ENCODE measurements around the gene ZNF692.

ZNF692 gene

GRCh38 chr1:248861616-248862015, 2.7 kb upstream of the ZNF692 start:
- no peak overlapping the region for H2BK120ac ChIP-seq (ENCODE audit: low read depth, low read length)
- no peaks in the 10 kb centered on the region for H3K27me3 ChIP-seq (ENCODE audit: insufficient read depth, low read length, poor library complexity)
- H4K5ac ChIP-seq (ENCODE audit: low read length) = no peak overlapping the region
- no peak overlapping the region for H2BK5ac ChIP-seq (ENCODE audit: low read length)
- no peak overlapping the region for H3K4ac ChIP-seq (ENCODE audit: low read depth, low read length)
- H2BK15ac ChIP-seq (replicated peaks; ENCODE audit: low read depth) = no peak overlapping the region
- no peak overlapping the region for H3K27ac ChIP-seq (ENCODE audit: low read depth, low read length)
- H3K56ac ChIP-seq (ENCODE audit: low read length) = no peak overlapping the region
- no peak overlapping the region for H3K9ac ChIP-seq (ENCODE audit: low read length)
- H3K4me1 ChIP-seq (ENCODE audit: control insufficient read depth, low read depth, low read length) = peaks cover 3% of the 10 kb centered on the region
- H3K79me1 ChIP-seq (ENCODE audit: low read length) = peaks cover 2% of the 10 kb centered on the region
- H3K23ac ChIP-seq (ENCODE audit: low read length) = no peak overlapping the region
- DNase-seq = no peak
- H3K4me2 ChIP-seq (ENCODE audit: low read length) = no peak overlapping the region
- no peaks in the 10 kb centered on the region for H3K36me3 ChIP-seq (ENCODE audit: control insufficient read depth, insufficient read depth, low read length)
- H3K79me2 ChIP-seq (ENCODE audit: control insufficient read depth, insufficient read depth, low read length) = no peaks in the 10 kb centered on the region
- no CpG with 5 or more reads among the region's 2 CpGs for WGBS (ENCODE audit: extremely low coverage, insufficient coverage, low lambda C conversion rate)
- H3K18ac ChIP-seq (ENCODE audit: low read length) = no peak overlapping the region
- H3K4me3 ChIP-seq (ENCODE audit: low read length) = no peak overlapping the region
- no peak overlapping the region for H4K8ac ChIP-seq (ENCODE audit: low read depth, low read length)
- H2AK5ac ChIP-seq (ENCODE audit: low read length) = no peak overlapping the region

- WGBS (ENCODE audit: extremely low coverage, insufficient coverage, low lambda C conversion rate) = no CpG with 5 or more reads among the region's 4 CpGs
- no peak overlapping the region for H4K8ac ChIP-seq (ENCODE audit: low read depth, low read length)
Measured at GRCh38 chr1:248860007-248860406, 1.1 kb upstream of the ZNF692 start.

DNA sequence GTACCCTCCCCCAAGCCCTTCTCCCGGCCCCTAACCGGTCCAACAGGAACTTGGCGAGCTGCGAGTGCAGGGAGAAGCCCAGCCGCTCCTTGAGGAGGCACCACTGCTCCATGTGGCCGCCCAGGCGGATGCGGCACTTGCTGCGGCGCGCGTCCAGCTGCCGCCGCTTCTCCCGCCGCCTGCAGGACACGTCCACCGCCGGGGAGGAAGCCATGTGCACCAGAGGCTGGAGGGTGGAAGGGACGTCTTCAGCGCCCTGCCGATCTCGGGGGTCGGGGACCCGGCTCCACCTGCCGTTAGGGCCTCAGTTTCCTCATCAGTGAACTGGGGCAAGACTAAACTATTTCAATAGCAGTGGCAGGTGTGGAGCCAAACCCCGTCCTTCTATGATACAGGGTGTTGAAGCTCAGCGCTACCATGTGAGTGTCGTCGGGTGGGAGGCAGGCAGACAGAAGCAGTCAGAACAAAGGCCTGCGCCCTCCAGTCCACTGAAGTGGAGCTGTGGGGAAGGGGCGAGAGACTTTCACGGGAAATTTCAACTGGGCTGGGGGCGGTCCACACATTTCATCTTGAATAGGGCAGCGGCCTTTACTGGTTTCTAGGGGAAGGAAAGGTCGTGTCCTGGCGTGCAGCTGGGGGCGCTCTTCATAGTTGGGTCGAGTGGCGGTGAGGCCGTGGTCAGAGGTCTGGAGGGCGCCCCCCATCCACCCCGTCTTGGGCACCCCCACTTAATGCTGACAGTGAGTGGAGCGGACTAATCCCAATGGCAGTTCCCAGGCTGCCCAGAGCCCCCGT, 592 bp downstream of the ZNF692 start:
- WGBS (ENCODE audit: extremely low coverage, insufficient coverage, low lambda C conversion rate) = no CpG with 5 or more reads among the region's 45 CpGs
- H3K27ac ChIP-seq (ENCODE audit: low read depth, low read length) = peak overlapping the region; percentile 30
- peaks cover 2% of the 10 kb centered on the region for H3K79me1 ChIP-seq (ENCODE audit: low read length)
- no peaks in the 10 kb centered on the region for H3K27me3 ChIP-seq (ENCODE audit: insufficient read depth, low read length, poor library complexity)
- H3K9ac ChIP-seq (ENCODE audit: low read length) = peak overlapping the region; percentile 94
- peak overlapping the region; percentile 36 for H3K4me3 ChIP-seq (ENCODE audit: low read length)
- peak overlapping the region; percentile 37 for H2BK5ac ChIP-seq (ENCODE audit: low read length)
- peak; percentile 92 for DNase-seq
- H2BK120ac ChIP-seq (ENCODE audit: low read depth, low read length) = no peak overlapping the region
- no peak overlapping the region for H2BK15ac ChIP-seq (replicated peaks; ENCODE audit: low read depth)
- peak overlapping the region; percentile 30 for H3K23ac ChIP-seq (ENCODE audit: low read length)
- no peak overlapping the region for H2AK5ac ChIP-seq (ENCODE audit: low read length)
- H3K36me3 ChIP-seq (ENCODE audit: control insufficient read depth, insufficient read depth, low read length) = no peaks in the 10 kb centered on the region
- no peak overlapping the region for H4K5ac ChIP-seq (ENCODE audit: low read length)
- H3K79me2 ChIP-seq (ENCODE audit: control insufficient read depth, insufficient read depth, low read length) = no peaks in the 10 kb centered on the region
- H3K4ac ChIP-seq (ENCODE audit: low read depth, low read length) = peak overlapping the region; percentile 25
- H3K18ac ChIP-seq (ENCODE audit: low read length) = peak overlapping the region; percentile 5
- peak overlapping the region; percentile 86 for H3K56ac ChIP-seq (ENCODE audit: low read length)
- peaks cover 3% of the 10 kb centered on the region for H3K4me1 ChIP-seq (ENCODE audit: control insufficient read depth, low read depth, low read length)
- no peak overlapping the region for H4K8ac ChIP-seq (ENCODE audit: low read depth, low read length)
- peak overlapping the region; percentile 77 for H3K4me2 ChIP-seq (ENCODE audit: low read length)

More at GRCh38 chr1:248860007-248860406, 1.1 kb upstream of the ZNF692 start:
- Histone ChIP-seq H2BK5ac (ENCODE audit: low read length) (no peak overlapping the region), H4K5ac (ENCODE audit: low read length) (no peak overlapping the region), H3K27ac (ENCODE audit: low read depth, low read length) (no peak overlapping the region), H3K9ac (ENCODE audit: low read length) (no peak overlapping the region), H2AK5ac (ENCODE audit: low read length) (no peak overlapping the region), H3K79me2 (ENCODE audit: control insufficient read depth, insufficient read depth, low read length) (no peaks in the 10 kb centered on the region), H2BK120ac (ENCODE audit: low read depth, low read length) (no peak overlapping the region), H3K4ac (ENCODE audit: low read depth, low read length) (no peak overlapping the region), H3K36me3 (ENCODE audit: control insufficient read depth, insufficient read depth, low read length) (no peaks in the 10 kb centered on the region), H3K4me3 (ENCODE audit: low read length) (no peak overlapping the region), H3K18ac (ENCODE audit: low read length) (no peak overlapping the region), H3K27me3 (ENCODE audit: insufficient read depth, low read length, poor library complexity) (no peaks in the 10 kb centered on the region), H3K79me1 (ENCODE audit: low read length) (peaks cover 2% of the 10 kb centered on the region), H3K56ac (ENCODE audit: low read length) (no peak overlapping the region), H2BK15ac (replicated peaks; ENCODE audit: low read depth) (no peak overlapping the region), H3K23ac (ENCODE audit: low read length) (no peak overlapping the region), H3K4me1 (ENCODE audit: control insufficient read depth, low read depth, low read length) (peaks cover 3% of the 10 kb centered on the region), H3K4me2 (ENCODE audit: low read length) (no peak overlapping the region)
- no peak for DNase-seq

DNA sequence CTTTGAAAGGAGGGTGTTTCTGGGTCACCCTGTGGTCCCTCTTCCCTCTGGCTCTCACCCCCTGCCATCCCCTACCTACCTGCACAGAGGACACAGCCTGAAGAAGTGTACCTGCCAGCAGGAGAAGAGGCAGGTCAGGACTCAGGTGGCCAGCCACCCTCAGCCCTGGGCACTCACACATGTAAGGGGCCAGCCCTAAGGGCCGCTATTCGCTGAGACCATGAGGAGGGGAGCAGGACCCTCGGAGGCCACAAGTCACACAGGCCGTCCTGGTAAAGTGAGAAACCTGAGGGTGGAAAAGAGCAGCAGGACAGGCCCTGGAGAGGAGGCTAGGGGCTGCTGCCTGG, 1.2 kb downstream of the ZNF692 start:
- peaks cover 3% of the 10 kb centered on the region for H3K4me1 ChIP-seq (ENCODE audit: control insufficient read depth, low read depth, low read length)
- peak overlapping the region; percentile 0 for H3K18ac ChIP-seq (ENCODE audit: low read length)
- no peak overlapping the region for H2BK5ac ChIP-seq (ENCODE audit: low read length)
- no CpG with 5 or more reads among the region's 4 CpGs for WGBS (ENCODE audit: extremely low coverage, insufficient coverage, low lambda C conversion rate)
- H3K27me3 ChIP-seq (ENCODE audit: insufficient read depth, low read length, poor library complexity) = no peaks in the 10 kb centered on the region
- peak overlapping the region; percentile 86 for H3K56ac ChIP-seq (ENCODE audit: low read length)
- peaks cover 2% of the 10 kb centered on the region for H3K79me1 ChIP-seq (ENCODE audit: low read length)
- H2BK120ac ChIP-seq (ENCODE audit: low read depth, low read length) = no peak overlapping the region
- H2BK15ac ChIP-seq (replicated peaks; ENCODE audit: low read depth) = no peak overlapping the region
- H2AK5ac ChIP-seq (ENCODE audit: low read length) = no peak overlapping the region
- no peaks in the 10 kb centered on the region for H3K36me3 ChIP-seq (ENCODE audit: control insufficient read depth, insufficient read depth, low read length)
- no peak overlapping the region for H4K5ac ChIP-seq (ENCODE audit: low read length)
- H3K79me2 ChIP-seq (ENCODE audit: control insufficient read depth, insufficient read depth, low read length) = no peaks in the 10 kb centered on the region
- H4K8ac ChIP-seq (ENCODE audit: low read depth, low read length) = no peak overlapping the region
- H3K4me3 ChIP-seq (ENCODE audit: low read length) = peak overlapping the region; percentile 36
- H3K23ac ChIP-seq (ENCODE audit: low read length) = peak overlapping the region; percentile 25
- no peak for DNase-seq
- peak overlapping the region; percentile 77 for H3K4me2 ChIP-seq (ENCODE audit: low read length)
- peak overlapping the region; percentile 94 for H3K9ac ChIP-seq (ENCODE audit: low read length)
- H3K4ac ChIP-seq (ENCODE audit: low read depth, low read length) = no peak overlapping the region
- no peak overlapping the region for H3K27ac ChIP-seq (ENCODE audit: low read depth, low read length)

- no peak overlapping the region for H2BK120ac ChIP-seq (ENCODE audit: low read depth, low read length)
- no peak overlapping the region for H3K23ac ChIP-seq (ENCODE audit: low read length)
- no peaks in the 10 kb centered on the region for H3K79me2 ChIP-seq (ENCODE audit: control insufficient read depth, insufficient read depth, low read length)
- no peak overlapping the region for H2BK5ac ChIP-seq (ENCODE audit: low read length)
- H3K27ac ChIP-seq (ENCODE audit: low read depth, low read length) = no peak overlapping the region
- H3K36me3 ChIP-seq (ENCODE audit: control insufficient read depth, insufficient read depth, low read length) = no peaks in the 10 kb centered on the region
- no CpG with 5 or more reads among the region's 7 CpGs for WGBS (ENCODE audit: extremely low coverage, insufficient coverage, low lambda C conversion rate)
- no peak overlapping the region for H2AK5ac ChIP-seq (ENCODE audit: low read length)
- H3K56ac ChIP-seq (ENCODE audit: low read length) = peak overlapping the region; percentile 86
- H4K8ac ChIP-seq (ENCODE audit: low read depth, low read length) = no peak overlapping the region
- H3K4ac ChIP-seq (ENCODE audit: low read depth, low read length) = no peak overlapping the region
- H2BK15ac ChIP-seq (replicated peaks; ENCODE audit: low read depth) = no peak overlapping the region
- H4K5ac ChIP-seq (ENCODE audit: low read length) = no peak overlapping the region
- H3K9ac ChIP-seq (ENCODE audit: low read length) = peak overlapping the region; percentile 94
- no peak overlapping the region for H3K18ac ChIP-seq (ENCODE audit: low read length)
- DNase-seq = peak; percentile 11
- peaks cover 3% of the 10 kb centered on the region for H3K4me1 ChIP-seq (ENCODE audit: control insufficient read depth, low read depth, low read length)
- peaks cover 2% of the 10 kb centered on the region for H3K79me1 ChIP-seq (ENCODE audit: low read length)
- no peaks in the 10 kb centered on the region for H3K27me3 ChIP-seq (ENCODE audit: insufficient read depth, low read length, poor library complexity)
- H3K4me3 ChIP-seq (ENCODE audit: low read length) = no peak overlapping the region
- H3K4me2 ChIP-seq (ENCODE audit: low read length) = peak overlapping the region; percentile 77
Measured at GRCh38 chr1:248857201-248857600, 1.7 kb downstream of the ZNF692 start.

DNA sequence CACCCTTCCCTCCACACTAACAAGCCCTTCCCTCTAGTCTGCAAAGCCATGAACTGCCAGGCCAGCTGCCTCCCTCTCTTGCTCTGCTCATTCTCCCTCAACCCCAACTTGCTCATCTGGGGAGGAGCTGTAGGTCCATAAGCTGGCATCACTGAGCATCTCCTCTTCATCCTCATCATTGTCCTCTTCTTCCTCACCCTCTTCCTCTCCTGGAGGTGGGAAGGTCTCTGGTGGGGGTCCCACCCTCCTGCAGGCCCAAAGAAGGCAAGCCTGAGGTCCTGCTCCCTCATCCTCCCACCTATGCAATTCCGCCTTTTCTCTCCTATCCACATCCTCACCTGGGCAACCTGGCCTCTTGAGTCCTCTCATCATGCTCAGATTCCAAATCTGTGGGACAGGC, 2.7 kb downstream of the ZNF692 start:
- DNase-seq = no peak
- H2BK15ac ChIP-seq (replicated peaks; ENCODE audit: low read depth) = no peak overlapping the region
- no peak overlapping the region for H3K56ac ChIP-seq (ENCODE audit: low read length)
- no peak overlapping the region for H3K23ac ChIP-seq (ENCODE audit: low read length)
- H3K79me2 ChIP-seq (ENCODE audit: control insufficient read depth, insufficient read depth, low read length) = no peaks in the 10 kb centered on the region
- H2BK120ac ChIP-seq (ENCODE audit: low read depth, low read length) = no peak overlapping the region
- peaks cover 2% of the 10 kb centered on the region for H3K79me1 ChIP-seq (ENCODE audit: low read length)
- H3K4ac ChIP-seq (ENCODE audit: low read depth, low read length) = no peak overlapping the region
- H2BK5ac ChIP-seq (ENCODE audit: low read length) = no peak overlapping the region
- H3K9ac ChIP-seq (ENCODE audit: low read length) = no peak overlapping the region
- no peak overlapping the region for H4K8ac ChIP-seq (ENCODE audit: low read depth, low read length)
- no peaks in the 10 kb centered on the region for H3K27me3 ChIP-seq (ENCODE audit: insufficient read depth, low read length, poor library complexity)
- no peak overlapping the region for H4K5ac ChIP-seq (ENCODE audit: low read length)
- H3K18ac ChIP-seq (ENCODE audit: low read length) = no peak overlapping the region
- no peak overlapping the region for H3K4me3 ChIP-seq (ENCODE audit: low read length)
- peaks cover 3% of the 10 kb centered on the region for H3K4me1 ChIP-seq (ENCODE audit: control insufficient read depth, low read depth, low read length)
- H3K27ac ChIP-seq (ENCODE audit: low read depth, low read length) = no peak overlapping the region
- no peaks in the 10 kb centered on the region for H3K36me3 ChIP-seq (ENCODE audit: control insufficient read depth, insufficient read depth, low read length)
- H3K4me2 ChIP-seq (ENCODE audit: low read length) = no peak overlapping the region
- no CpG with 5 or more reads among the region's 1 CpG for WGBS (ENCODE audit: extremely low coverage, insufficient coverage, low lambda C conversion rate)
- H2AK5ac ChIP-seq (ENCODE audit: low read length) = no peak overlapping the region
